GM19193 (cell line): Measurements from ENCODE around the gene LACTBL1.

ENCODE experiments used
- POLR2A ChIP-seq: IDR thresholded peaks from 4 replicates; pipeline ENCODE4 v1.6.1; 2011; ENCODE audit not compliant: insufficient read depth, insufficient read length; ENCODE audit errors: extremely low read depth

LACTBL1 gene

DNA sequence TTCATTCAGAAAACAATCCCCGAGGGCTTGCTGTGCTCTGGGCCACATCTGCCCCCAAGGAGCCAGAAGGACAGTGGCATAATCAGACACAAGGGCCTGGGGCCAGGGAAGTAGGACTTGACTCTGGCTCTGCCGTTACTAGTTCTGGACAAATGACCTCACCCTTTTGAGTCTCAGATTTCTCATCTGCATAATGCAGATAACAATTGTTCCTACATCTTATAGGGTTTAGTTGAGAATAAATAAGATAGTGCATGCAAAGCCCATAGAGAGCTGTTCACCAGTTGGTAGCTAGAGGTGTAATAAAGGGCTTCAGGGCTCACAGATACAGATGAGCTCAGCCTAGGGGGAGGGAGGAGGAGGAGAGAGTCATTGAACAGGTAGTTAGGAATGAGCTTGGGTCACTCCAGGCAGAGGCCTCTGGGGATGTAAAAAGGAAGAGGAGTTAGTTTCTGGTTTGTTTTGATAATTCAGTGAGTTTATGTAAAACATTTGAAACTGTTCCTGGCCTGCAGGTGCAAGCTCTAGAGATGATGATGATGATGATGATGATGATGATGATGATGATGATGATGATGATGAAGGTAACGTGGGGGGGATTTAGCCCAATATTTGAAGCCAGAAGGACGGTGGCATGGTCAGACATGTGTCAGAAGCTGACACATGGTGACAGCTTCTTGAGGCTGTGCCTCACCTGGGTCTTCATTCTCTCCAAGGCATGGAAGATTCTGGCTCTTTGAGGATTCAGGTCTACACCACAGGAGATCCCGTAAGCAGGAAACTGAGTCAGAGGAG is 858 bp downstream of the LACTBL1 start:
- no peak for TF ChIP-seq POLR2A

DNA sequence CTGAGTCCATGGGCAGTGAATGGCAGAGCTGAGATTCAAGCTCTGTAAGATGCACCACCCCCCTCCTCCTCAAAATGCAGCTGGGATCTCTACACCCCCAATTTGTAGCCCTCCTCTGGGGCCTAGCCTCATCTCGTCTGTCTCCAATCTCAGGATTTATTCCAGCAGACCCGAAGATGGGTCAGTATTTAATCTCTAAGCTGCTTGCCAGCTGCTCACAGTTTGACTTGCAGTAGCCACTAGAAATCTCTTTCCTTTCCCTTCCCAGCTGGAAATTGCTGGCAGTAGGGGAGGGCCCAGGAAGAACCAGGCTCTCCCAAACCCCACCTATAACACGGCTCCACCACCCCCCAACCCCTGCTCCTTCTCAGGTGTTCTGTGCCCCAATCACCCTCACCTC is 1.5 kb downstream of the LACTBL1 start:
- TF ChIP-seq POLR2A, result no peak

DNA sequence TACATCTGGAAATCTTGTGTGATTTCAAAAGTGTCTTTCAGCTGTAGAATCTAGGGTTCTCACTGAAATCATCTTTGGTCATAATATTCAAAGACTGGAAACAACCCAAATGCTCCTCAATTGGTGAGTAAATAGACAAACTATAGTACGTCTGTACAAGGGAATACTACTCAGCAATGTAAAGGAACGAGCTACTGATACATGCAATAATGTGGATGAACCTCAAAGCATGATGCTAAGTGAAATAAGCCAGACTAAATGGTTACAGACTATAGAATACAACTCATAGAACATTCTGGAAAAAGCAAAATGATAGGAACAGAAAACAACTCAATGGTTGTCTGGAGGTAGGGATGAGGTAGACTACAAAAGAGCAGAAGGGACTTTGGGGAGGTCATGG is 2.6 kb downstream of the LACTBL1 start:
- TF ChIP-seq POLR2A, result no peak

DNA sequence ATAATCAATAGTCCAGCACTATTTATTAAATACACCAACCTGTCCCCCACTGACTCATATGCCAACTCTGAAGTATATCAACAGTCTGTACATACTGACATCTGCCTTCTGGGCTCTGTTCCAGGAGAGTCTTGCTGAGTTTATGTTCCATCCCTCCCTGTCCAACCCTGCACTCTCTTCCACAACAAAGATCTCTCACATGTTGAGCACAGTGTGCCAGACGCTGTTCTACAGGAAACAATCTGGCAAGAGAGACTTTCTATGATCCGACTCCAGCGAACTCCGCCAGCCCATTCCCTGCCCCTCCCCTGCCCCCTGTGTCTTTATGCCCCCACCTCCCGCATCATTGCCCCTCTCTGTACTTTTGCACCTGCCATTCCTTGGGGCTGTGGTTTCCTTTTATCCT is 3.4 kb downstream of the LACTBL1 start:
- no peak for TF ChIP-seq POLR2A

DNA sequence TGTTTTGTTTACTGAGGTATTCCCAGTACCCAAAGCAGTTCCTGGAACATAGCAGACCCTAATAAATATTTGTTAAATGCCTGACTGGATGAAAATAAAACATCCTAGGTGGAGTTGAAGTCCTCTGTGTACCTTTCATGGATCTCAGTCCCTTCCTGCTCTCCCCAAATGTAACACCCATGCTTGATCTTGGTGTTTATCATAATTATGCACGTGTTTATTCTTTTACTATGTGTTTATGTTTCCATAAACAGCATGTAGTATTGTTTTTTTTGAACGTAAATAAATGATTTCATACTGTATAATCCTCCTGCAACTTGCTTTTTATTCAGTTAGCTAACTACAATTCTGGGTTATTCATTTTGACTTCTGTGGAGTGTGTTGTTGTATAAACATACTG is 4.8 kb downstream of the LACTBL1 start:
- TF ChIP-seq POLR2A, result no peak

DNA sequence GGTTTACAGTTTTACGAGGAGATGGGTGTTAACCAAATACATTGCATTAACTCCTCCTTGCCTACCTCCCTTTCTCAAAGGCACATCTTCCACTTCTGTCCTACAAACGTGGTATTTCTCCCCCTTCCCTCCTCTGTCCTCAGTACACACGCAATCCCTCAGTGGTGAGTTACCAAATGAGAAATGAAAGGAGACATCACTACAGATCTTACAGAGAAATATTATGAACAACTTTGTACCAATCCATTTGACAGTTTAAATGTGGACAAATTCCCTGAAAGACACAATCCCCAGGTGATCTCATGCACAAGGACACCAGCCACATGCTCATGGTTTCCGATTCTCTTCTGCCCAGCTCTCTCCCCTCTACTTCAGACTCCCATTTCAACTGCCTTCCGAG is 6.4 kb downstream of the LACTBL1 start:
- no peak for TF ChIP-seq POLR2A

DNA sequence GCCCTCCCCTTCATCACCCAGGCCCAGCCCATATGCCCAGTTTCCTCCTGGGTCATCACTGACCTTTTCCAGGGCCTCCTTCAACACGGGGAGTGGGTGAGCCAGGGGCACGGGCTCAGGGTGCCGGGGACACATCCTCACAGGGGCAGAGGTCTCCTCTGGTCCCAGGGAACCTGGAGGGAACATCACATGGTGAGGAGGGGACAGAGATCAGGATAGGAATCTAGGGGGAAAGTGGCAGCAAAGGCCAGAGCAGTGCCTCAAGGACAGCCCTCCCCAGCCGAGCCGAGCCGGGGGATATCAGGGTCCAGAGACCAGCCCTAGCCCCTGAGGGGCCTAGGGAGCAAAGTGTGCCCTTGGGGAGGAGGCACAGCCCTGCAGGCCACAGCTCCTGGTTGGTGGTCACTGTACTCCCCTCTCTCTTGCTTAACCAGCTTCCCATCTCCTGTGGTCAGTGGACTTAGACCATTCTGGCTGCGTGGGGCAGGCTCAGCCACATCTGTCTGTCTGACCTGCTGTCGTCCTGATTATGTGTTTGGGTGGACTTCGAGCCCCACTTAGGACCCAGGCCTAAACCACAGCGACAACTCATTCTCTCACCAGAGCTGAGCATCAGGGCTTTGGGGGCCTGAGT is 9.5 kb downstream of the LACTBL1 start:
- TF ChIP-seq POLR2A, result no peak

DNA sequence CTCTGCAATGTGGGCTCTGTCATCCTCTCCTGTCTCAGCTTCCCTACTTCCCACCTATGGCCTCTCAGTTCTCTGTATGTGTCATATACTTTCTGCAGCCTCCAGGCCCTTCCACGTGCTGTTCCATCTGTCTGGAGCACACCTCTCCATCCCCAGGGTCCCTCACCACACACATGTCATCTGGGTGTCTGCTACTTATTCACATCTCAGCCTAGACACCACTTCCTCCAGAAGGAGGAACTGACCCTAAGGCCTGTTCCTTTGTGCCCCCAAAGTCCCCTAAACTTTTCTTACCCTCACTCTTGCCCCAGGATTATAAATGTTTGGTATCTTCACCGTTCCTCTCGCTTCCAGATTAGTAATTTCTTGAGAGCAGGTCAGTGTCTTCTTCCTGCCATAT is 10.1 kb downstream of the LACTBL1 start:
- TF ChIP-seq POLR2A, result no peak

DNA sequence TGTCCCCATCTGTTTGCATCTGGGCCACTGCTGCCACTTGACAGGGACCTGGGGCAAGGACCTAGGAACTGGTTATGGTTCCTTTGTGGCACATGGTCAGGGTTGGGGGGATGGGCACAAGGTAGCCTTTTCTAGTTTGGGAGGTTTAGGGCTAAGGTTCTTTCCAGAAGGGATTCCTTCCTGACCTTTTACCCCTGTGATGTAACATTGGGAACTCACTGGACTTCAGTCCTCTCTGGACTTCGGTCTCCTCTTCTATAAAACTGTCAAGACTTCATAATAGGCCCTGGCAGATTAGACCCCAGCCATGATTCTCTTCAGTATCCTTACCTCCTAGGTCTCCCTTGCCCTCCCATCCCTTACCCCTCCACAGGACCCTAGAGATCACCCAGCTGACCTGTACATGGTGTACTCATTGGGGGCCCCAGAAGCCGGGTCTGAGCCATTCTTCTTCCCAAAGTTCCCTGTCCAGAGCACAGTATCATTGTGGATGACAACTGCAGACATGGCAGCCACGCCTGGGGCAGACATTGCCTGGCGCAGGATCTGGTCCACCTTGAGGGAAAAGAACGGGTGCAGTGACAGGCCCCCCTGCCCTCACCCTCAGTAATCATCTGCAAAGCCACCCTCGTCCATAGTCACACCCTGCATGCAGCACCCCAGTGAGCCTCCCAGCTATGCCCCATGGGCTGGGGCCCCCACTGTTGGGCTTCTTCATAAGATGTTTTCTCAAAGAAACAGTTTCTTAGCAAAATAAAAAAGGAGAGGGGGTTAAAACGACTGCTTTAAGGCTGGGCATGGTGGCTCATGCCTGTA is 12.9 kb downstream of the LACTBL1 start:
- no peak for TF ChIP-seq POLR2A

DNA sequence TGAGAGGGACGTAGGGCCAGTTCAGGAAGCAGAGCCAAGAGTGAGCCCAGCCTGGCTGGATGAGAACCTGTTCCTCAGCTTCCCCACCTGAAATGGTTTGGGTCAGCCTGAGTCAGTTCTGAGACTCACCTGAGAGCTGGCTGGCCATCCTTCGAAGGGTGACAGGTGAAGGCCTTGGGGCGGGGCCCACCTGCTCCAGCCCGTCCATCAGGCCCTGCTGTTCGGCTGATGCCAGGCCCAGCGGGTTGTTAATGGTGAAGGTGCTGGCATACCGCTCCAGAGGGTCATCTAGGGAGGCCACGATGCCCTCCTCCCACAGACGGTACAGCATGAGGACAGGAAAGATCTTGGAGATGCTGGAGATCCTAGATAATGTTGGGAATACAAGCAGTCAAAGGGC is 14.1 kb downstream of the LACTBL1 start:
- no peak for TF ChIP-seq POLR2A

DNA sequence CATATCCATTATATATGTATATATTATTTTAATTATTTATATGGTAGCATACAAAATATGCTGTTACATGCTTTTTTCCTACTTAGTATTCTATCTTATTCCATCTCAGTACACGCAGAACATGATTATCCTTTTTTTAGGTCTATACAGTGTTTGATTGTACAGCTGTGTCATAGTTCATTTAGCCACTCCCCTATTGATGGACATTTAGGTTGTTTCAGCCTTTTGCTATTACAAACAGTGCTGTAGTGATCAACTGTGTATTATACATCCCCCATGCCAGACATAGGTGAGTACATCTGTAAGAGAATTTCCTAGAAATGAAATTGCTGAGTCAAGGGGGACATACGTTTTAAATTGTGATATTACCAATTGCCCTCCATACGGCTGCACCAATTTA is 15.6 kb downstream of the LACTBL1 start:
- TF ChIP-seq POLR2A, result no peak

DNA sequence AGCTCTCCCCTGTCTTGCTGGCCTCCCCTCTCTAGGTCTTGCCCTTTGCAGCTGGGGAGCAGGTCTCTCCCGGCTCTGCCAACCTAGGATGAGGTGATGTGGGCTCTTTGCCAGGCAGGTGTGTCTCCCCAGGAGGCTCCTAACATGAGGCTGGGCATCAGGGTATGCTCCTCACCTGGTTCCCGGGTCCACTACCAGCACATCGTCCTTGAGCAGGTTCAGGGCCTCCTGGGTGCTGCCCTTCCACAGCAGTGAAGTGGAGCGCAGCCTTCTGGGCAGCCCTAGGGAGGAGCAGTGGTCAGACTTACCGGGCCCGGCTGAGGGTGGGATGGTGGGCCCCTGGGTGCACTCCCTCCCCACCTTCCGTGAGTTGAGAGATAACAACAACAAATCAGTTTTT is 17.5 kb downstream of the LACTBL1 start:
- no peak for TF ChIP-seq POLR2A

DNA sequence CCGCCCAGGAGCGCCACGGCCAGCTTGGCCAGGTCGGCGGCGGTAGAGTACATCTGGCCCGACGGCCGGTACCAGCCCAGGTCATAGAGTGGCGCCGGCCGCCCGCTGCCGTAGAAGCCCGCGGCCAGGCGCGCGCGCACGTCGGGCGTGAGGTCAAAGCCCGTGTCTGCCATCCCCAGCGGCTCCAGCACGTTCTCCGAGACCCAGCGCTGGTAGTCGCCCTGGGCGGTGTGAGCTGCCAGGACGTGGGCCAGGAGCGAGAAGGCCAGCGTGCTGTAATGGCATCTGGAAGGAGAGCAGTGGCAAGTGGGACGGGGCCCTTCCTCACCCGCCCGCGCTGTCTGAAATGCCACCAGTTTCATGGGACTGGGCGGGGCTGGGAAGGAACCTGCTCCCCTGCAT is 18.9 kb downstream of the LACTBL1 start:
- TF ChIP-seq POLR2A, result no peak

DNA sequence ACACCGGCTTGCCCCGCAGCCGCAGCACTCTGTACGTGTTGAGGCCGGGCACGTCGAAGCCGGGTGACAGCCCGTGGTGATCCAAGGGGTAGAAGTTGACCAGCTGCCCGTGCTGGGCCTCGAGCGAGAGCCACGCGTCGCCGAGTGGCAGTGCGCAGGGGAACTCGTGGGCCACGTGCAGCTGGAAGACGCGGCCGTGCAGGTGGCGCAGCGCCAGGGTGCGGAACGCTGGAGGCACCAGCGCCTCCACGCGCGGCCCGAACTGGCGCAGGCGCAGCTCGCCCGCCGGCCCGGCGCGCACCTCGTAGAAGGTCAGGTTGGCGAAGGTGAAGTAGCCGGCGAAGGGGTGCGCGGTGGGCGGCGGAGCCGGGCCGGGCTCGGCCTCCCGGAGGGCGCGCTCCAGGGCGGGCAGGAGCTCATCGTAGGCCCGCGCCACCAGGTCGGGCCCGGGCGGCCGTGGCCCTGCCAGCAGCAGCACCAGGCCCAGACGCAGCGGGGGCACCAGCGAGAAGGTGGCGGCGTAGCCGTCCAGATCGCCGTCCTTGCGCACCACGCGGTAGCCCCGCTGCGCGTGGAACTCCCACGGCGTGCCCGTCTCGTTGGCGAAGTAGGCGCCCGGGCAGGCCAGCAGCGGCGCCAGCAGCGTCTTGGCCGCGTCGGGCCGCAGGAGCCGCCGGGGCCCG is 19.5 kb downstream of the LACTBL1 start:
- no peak for TF ChIP-seq POLR2A

DNA sequence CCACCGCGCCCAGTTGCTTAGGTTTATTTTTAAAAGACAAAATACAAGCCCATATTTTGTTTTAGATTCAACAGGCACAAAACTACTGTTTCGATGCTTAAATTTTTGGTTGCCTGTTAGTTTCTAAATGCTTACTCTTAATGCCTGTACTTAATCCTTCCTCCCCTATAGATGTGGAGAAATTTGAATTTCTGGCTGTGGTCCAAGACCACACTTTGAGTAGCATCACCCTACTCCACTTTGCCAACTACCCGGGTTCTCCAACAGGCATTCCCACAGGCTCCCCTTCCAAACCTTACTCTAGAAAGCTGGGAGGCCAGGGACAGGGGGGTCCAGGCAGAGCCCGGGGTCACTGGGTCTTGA is 20.0 kb downstream of the LACTBL1 start:
- no peak for TF ChIP-seq POLR2A
